T-helper 1 cell (primary cell): ENCODE results near the gene TCERG1L.
"Not testable (repeated sequence)": the region's sequence is repeated elsewhere in the genome, so short reads cannot be mapped to it uniquely, and the experiment has no call there.

Source experiments
- DNase-seq, 5 donors: peaks; one replicate each; pipeline ENCODE4 v3.0.0-alpha.2; 2012 to 2020

Gene TCERG1L

GRCh38 chr10:131141207-131141606 is 170.3 kb downstream of the TCERG1L start:
- no peak for DNase-seq

GRCh38 chr10:131140606-131141005 is 170.9 kb downstream of the TCERG1L start:
- DNase-seq = no peak

GRCh38 chr10:131137223-131137622 is 174.3 kb downstream of the TCERG1L start:
- DNase-seq = no peak

- DNase-seq = not testable (repeated sequence)
Measured at GRCh38 chr10:131136336-131136735, 175.2 kb downstream of the TCERG1L start.

- no peak for DNase-seq
Measured at GRCh38 chr10:131135716-131136115, 175.8 kb downstream of the TCERG1L start.

GRCh38 chr10:131134651-131135050 is 176.9 kb downstream of the TCERG1L start:
- DNase-seq = no peak

GRCh38 chr10:131134001-131134576 is 177.4 kb downstream of the TCERG1L start:
- DNase-seq = no peak

- DNase-seq = no peak
Measured at GRCh38 chr10:131132681-131133080, 178.8 kb downstream of the TCERG1L start.

- DNase-seq = no peak
Measured at GRCh38 chr10:131131726-131132591, 179.6 kb downstream of the TCERG1L start.

GRCh38 chr10:131130025-131130424 is 181.5 kb downstream of the TCERG1L start:
- DNase-seq = no peak

GRCh38 chr10:131129544-131129943 is 182.0 kb downstream of the TCERG1L start:
- DNase-seq = no peak

GRCh38 chr10:131128731-131129130 is 182.8 kb downstream of the TCERG1L start:
- DNase-seq = no peak

GRCh38 chr10:131127610-131128009 is 183.9 kb downstream of the TCERG1L start:
- no peak for DNase-seq

- DNase-seq = no peak
Measured at GRCh38 chr10:131127138-131127589, 184.4 kb downstream of the TCERG1L start.

- no peak for DNase-seq
Measured at GRCh38 chr10:131126321-131127137, 185.0 kb downstream of the TCERG1L start.

- DNase-seq = no peak
Measured at GRCh38 chr10:131125511-131126225, 185.9 kb downstream of the TCERG1L start.

GRCh38 chr10:131124945-131125344 is 186.6 kb downstream of the TCERG1L start:
- DNase-seq = no peak

GRCh38 chr10:131123496-131123895 is 188.0 kb downstream of the TCERG1L start:
- no peak for DNase-seq

- no peak for DNase-seq
Measured at GRCh38 chr10:131121511-131122035, 189.9 kb downstream of the TCERG1L start.

GRCh38 chr10:131119626-131120355 is 191.7 kb downstream of the TCERG1L start:
- no peak for DNase-seq

- DNase-seq = no peak
Measured at GRCh38 chr10:131117416-131118212, 193.9 kb downstream of the TCERG1L start.
